HG02678 (cell line): ENCODE measurements around the gene TMEM253.

Experiments used
- ATAC-seq: cut with Tn5 transposase; IDR thresholded peaks from one replicate; pipeline ENCODE4 v1.9.1; 2021; ENCODE audit warnings: mild to moderate bottlenecking, moderate library complexity; ENCODE audit not compliant: unreplicated experiment

TMEM253 gene

DNA sequence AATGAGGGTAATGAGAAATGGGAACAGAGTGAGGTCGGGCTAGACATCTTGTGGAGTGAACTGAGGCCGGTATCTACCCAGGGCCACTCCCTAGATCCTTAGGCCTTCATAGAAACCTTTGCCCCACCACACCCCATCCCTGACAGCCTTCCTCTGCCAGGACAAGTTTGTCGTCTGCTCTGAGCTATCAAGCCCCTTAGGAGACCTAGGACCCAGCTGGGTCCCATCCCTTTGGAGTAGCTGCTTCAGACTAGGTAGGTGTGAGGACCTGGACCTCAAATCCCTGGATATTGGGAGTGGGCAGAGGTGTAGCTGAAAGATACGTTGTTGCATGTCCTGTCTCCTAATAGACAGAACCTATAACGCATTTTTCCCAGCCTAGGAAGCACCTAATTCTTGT, at the start of gene TMEM253:
Gene TMEM253 (plus strand): TSS at position 136 of the 400 bp plus-strand sequence. CDS start 278 bp downstream, outside the sequence.
- ATAC-seq: no peak

DNA sequence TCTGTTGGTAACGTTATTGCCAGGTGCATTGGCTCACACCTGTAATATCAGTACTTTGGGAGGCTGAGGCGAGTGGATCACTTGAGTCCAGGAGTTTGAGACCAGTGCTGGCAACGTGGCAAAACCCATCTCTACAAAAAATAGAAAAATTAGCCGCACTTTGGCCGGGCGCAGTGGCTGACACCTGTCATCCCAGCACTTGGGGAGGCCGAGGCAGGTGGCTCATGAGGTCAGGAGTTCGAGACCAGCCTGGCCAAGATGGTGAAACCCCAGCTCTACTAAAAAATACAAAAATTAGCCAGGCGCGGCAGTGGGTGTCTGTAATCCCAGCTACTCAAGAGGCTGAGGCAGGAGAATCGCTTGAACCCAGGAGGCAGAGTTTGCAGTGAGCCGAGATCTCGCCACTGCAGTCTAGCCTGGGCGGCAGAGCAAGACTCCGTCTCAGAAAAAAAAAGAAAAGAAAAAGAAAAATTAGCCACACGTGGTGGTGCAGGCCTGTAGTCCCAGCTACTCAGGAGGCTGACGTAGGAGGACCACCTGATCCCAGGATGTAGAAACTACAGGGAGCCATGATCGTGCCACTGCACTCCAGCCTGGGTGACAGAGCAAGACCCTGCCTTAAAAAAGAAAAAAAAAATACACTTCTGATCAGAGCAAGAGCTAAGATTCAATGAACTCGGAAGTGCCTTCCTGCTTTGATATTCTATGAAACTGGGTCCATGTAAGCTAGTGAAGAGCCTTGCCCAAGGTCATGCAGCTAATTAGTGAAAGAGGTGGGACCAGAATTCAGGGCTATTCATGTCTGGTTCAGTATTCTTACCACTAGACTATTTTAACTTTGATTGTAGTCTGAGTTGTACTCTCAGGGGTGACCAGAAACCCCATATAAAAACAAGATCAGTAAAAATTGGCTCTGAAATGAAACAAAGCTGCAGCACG, 47.4 kb upstream of the TMEM253 start:
- ATAC-seq: no peak

DNA sequence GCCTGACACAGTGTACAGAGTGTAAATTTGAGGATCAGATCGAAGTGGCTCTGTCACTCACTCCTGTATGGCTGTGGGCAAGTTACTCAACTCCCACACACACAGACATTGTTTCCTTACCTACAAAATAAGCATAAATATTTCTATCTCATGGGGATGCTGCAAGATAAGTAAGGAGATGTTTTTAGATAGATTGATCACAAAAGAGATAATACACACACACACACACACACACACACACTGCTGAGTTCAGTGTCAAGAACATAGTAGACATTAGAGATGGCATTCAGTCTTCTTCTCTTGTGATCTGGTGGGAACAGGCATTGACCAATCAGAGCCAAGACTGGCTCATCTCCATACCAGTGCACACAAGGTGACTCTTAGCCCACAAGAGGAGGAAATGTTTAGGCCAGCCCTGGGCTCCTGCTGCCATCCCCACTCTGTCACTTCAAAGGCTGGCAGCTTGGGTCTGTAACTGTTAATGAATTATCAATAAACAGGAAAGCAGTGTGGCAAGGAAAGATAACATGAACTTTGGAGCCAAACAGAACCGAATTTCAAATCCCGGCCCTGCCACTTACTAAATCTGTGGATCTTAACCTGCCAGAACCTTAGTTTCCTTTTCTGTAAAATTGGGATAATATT, 46.6 kb upstream of the TMEM253 start:
- ATAC-seq: no peak

DNA sequence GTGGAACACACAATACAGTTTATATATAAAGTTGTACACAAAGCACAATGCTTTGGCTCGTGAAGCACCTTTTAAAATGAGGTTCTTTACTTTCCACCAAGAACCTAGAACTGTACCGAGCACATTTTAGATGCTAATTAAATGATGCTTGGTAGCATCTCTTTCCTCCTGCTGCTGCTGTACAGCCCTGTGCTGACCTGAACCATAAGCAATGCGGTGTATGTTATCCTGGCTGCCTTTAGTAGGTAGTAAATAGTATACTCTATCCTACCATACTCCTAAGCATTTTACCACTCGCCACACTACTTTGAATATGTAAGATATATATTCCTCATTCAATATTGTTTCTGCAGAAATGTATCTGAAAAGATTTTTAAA, 46.1 kb upstream of the TMEM253 start:
- ATAC-seq: no peak

DNA sequence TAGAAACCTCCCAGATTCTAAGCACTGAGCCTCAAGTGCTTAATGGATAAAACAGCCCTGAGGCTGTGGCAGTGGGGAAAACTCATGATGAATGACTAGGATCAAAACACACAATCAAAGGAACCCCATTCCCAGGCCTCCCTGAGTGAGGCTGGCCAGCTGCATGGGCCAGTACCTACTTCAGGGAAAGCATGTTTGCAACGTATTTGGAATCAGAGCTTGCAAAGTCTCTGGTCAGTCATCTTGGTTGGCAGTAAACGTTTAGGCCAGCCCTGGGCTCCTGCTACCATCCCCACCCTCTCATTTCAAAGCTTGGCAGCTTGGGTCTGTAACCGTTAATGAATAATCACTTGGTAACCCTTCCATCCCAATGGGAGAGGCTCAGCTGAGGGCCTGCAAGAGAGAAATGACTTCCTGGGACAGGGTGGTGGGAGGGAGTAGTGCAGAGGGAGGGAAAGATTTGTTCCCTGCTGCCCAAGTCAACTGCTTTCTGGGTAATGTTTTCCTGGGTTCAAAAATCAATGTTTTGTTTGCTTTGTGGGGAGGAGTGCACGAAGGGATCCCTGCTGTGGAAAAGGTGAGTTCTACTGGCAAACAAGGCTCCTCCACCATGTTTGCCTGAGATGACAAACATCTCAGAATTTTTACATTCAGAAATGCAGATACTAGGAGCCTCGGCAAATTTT, 45.3 kb upstream of the TMEM253 start:
- ATAC-seq: no peak

DNA sequence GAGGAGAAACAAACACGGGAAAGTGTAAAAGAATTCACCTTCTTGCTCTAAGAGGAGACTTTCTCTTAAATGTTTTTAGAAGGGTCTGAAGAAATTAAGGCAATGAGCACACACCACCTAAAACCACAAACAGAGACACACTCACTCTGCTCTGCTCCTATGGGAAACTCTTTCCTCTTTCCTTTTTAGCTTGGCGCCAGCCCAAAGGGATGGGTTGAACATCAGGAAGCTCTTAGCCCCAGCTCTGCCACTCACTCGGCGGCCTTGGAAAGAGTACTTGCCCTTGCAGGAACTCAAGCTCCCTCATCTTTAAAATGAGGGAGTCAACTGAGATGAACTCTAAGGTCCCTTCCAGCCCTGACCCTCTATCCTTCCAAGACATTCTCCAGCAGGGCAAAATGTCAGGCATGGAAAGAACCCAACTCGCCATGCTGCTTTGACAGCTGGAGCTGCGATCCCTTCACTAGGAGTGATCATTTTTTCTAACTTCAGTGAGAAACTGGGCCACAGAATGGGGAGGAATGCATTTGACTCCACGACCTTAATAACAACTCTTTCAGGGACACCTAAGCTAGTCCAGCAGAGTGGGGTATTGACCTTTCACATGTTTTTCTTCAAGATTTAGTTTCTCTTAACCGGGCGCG, 44.2 kb upstream of the TMEM253 start:
- ATAC-seq: no peak

DNA sequence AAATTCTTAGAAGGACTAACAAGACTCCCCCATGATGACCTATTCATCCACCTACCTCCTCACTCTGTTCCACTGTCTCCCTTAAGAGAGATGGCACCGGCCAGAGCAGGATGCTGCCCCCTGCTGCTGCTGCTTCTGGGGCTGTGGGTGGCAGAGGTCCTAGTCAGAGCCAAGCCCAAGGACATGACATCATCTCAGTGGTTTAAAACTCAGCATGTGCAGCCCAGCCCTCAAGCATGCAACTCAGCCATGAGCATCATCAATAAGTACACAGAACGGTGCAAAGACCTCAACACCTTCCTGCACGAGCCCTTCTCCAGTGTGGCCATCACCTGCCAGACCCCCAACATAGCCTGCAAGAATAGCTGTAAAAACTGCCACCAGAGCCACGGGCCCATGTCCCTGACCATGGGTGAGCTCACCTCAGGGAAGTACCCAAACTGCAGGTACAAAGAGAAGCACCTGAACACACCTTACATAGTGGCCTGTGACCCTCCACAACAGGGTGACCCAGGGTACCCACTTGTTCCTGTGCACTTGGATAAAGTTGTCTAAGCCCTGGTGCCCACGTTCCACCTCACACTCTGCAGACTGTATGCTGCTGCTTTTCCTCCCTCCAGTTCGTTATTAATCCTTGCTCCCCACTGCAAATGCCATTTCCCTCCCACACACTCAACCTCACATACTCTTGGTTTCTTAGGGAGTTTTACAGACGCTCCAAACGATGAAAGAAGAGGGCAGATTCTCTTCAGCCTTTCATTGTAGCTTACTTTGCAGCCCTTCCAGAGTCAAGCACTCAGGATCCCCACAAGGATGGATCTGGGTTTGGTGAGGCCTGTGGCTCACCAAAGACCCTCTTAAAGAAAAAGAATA, 42.8 kb upstream of the TMEM253 start, which contains the start of gene RNASE8:
Gene RNASE8 (plus strand): TSS at position 20 of the 873 bp plus-strand sequence. CDS start 71 bp downstream, at position 91.
- no peak for ATAC-seq

DNA sequence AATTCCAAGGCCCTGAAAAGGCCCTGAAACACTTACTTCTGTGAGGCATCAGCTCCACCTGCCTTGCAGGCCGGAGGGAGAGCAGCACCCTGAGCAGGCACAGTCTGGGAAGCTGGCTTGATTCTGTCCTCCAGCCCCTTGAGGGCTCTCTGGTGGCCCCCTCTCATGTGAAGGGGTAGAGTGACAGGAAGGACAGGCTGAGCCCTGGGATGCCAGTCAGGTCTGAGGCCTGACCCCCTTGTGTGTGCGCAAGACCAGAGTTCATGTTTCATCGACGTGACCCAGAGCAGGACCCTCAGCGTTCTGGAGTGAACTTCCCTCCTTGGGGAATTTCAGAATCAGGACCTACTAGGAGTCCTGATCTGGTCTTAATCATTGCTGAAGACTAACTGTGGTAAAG, 42.0 kb upstream of the TMEM253 start:
- ATAC-seq: no peak

DNA sequence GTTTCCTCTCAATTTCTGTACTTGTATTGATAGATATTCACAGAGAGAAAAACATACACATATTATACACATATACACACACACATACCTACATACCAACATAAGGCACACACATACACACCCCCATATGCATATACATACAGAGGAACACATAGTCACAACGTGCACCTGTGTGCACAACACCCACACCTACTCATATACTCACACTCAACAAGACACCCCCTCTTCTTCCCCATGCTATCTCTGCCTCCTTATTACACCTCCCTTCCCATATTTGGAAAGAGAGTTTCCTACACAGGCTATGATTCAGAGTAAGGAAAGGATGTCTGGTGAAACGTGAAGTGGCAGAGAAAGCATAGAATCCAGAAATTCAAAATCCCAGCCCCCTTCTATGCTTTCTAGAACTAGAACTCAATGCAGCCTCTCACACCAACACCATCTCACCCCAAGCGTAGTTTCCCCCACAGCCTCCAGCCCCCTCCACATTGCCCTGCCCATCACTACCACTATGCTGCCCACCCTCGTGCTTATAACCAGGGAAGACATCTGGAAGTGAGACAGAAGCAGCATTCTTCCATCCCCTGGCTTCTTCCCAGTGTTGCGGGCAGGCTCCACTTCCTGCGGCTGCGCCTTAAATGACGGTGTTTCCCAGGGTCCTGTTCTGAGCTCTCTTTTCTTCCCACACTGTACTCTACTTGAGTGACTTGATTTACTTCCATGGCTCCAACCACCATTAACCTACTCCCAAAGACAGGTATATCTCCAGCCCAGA, 40.8 kb upstream of the TMEM253 start:
- no peak for ATAC-seq

DNA sequence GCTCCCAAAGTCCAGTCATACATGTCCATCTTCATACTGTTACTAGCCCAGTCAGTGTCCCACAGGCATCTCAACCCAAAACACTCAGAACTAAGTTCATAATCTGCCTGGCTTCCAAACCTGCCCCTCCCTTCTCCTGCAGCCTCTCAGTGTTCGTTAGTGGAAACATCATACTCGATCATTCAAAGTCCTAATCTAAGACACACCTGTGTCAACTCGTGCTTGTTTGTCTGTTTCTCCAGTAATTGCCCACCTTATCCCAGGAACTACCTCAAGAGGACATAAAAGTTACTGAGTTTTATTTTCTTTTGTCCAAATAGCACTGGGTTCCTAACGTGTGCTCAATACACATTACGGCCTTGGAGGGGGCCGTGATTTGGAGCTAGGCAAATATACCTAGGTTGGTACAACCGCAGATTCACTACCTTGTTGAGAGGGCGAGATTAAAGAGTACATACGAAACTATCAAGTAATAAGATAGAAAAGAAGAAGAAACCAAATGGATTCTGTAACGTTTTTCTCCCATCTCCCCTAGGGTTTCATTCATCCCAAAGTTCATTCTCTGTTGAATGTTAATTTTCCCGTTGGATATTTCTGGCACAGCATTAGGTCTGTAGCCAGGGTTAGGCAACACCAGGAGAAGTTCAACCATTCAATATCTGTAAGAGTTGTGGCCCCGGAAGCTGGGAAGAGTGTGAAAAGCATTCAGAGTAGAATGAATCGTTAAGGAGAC, 40.1 kb upstream of the TMEM253 start:
- no peak for ATAC-seq

DNA sequence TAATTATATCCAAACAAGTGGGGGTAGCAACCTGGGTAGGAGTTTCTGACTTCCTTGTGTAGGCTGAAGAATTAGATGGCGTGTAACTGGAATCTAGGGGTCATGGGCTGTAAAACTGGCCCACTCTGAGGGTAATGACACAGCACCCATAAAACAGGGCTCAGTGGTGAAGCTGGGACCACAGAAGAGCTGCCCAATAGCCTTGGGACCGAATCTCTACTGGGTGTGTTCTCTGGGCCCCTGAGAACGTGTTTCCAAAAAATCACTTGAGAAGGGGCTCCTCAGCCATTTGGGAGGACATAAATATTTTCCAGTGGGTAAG, 39.6 kb upstream of the TMEM253 start:
- ATAC-seq: no peak

DNA sequence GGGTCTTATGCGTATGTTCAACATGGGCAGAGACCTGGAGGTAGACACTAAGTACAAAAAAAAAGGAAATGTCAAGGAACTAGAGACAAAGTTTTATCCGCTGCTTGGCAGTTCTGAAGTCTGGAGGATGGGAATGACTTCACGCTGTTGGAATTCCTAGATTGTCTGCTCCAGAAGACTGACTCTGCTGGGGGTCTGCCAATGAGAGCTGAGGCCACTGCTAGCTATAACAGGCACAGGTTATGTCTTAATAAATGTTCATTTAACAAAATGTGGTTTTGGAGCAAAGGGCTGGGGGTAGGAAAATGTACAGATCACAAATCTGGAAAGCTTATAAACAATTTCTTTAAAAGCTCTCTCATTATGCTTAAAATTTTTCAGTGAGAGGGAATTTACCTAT, 37.4 kb upstream of the TMEM253 start:
- no peak for ATAC-seq

DNA sequence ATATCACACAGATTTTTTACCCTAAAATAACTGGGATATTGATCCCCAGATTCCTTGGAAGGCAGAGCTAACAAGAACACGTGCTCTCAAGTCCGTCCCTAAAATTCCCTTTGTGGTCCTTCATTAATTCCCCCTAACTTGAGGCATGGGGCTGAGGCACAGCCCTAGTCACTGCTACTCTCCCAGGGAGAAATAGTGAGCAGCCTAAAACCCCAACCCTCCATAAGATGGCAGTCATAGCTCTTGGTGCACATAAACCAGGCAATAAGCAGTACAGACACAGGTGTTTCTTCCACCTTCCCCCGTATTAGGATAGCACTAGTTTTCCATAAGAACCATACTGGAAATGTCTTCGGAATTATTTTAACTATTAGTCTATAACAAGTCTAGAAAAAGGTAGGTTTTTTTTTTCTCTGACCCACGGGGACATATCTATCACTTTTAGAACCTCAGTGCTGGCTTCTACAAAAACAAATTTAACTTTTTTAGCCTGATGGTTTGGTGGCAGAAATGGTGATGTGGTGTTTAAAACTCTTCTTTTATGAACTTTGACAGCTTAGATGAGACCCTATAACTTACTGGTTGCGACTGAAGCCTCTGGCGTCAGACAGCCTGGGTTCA, 33.9 kb upstream of the TMEM253 start:
- no peak for ATAC-seq

DNA sequence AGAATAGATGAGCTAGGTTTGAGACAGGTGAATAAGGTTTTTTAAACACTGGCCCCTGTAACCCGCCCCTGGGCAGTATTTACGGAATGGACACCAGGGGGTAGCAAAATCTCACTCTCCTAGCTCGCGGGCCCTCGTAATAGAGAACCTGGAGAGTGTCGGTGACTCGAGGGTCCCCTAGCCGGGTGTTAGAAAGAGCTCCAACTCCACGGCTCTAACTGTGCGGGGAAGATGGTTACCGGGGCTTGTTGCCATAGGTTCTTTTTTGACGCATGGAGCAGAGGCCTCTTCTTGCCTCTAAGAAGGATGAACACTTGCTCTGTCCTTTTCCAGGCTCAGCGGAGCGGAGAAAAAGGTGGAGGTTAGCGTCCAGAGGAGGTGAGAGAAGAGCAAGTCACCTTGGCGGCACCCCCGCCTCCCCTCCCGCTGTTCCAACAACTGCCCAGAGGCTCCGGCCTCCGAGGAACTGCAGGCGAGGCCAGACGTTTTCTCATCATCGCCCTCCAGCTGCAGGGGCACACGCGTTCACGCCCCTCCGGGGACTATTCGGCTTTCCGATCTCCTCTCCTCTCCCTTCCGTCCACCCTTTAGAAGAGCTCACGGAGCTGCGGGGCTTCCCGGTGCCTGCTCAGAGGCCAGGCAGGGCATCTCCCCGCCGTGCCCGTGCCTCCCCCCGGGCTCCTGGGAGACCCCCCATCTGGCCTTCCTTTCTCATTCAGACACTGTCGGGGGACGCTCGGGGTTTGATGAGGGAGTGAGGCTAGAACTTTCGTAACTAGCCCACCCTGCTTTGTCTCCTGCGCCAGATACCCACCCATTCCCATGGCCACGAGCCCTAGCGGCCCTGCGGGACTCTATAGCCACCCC, 32.1 kb upstream of the TMEM253 start:
- ATAC-seq: no peak

DNA sequence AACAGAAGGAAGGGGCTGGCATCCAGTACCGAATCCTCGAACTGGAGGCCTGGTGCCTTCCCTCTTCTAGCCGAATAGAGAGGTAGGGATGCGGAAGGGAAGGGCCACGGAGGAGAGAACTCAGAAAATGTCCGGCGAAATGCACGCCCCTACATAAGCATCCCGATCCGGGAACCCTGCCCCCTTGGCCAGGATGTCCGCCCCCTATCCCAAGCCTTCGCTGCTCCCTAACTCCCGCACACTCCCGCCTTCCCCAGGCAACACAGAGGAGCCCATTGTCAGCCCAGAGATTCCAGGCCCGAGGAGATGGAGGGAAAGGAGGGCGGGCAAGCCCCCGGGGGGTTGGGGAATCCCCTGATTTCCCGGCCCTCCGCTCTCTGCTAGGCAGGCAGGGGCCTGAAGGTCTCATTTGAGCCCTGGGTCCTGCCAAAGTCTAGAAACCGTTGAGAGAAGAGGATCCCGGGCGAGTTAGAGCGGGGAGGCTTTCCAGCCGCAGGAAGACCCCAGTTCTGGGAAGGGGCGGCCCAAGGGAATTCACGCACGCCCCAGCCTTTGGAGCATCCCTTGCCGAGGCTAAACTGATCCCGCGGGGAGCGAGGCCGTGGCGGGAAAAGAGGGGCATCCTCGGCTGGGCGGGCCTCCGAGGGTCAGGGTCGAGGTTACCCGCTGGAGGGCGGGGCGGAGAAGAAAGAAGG, 31.3 kb upstream of the TMEM253 start:
- no peak for ATAC-seq

DNA sequence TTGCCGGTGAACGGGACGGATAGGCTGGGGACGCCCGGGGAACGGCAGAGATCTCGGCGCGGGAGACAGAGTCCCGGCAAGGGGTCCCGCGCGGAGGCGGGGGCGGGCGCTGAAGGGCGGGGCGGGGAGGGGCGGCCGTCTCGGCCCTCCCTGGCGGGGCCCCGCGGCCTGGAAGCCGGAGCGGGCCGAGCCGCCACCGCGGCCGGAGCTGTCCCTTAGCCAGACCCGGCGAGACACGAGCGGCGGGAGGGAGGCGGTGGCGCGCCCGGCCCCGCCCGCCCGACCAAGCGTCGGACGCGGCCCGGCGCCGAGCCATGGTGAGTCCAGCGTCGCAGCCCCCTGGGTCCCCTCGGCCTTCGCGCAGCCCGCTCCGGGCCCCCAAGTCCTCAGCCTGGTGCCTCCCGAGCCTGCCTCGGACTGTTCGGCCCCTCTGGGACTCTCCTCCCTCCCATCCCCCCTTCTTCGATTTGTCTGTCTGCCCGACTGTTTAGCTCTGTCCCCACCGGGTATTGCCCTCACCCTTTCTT, 30.7 kb upstream of the TMEM253 start, which contains the start of gene ARHGEF40:
Gene ARHGEF40 (plus strand): TSS at position 222 of the 527 bp plus-strand sequence. CDS start 93 bp downstream, at position 315.
- no peak for ATAC-seq
